Measurements from ENCODE around the gene MSTN.

DNA sequence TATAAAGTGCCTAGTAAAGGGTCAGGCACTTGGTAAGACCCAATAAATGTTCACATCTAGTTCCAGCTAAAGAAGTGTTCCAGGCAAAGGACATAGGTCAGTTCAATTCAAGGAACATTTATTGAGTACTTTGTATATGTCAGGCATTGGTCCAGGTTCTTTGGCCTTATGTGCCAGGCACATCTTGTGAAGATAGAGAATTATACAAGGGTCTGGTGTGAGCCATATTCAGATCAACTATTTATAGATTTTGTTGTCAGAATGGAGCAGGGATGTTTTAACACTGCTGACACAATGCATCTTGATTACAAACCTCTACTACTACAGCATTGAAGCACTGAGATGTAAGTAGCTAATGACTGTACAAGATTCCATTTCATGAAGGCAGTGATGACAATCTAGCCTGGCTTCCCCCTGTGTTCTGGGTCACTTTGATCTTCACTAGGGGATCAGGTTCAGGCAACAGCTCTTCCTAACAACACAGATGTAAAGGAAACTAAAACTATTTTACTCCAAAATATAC lies 18.1 kb upstream of the MSTN start:
- TF ChIP-seq EZH2 (IDR thresholded peaks at IDR 0.05; ENCODE audit: insufficient read depth, poor library complexity, severe bottlenecking) (no peak), EZH2phosphoT487 (IDR thresholded peaks at IDR 0.05; ENCODE audit: insufficient read depth, low read depth) (no peak)
